ENCODE results near the gene NCBP3. TPM values are rescaled to one million over a fixed set of nuclear protein-coding genes. Genes with fewer than 3 reads are reported as not detected.

NCBP3 gene
- total RNA-seq, 4 donors from 2014 or later, result 22.2 to 25.7 (median 24.3) TPM

DNA sequence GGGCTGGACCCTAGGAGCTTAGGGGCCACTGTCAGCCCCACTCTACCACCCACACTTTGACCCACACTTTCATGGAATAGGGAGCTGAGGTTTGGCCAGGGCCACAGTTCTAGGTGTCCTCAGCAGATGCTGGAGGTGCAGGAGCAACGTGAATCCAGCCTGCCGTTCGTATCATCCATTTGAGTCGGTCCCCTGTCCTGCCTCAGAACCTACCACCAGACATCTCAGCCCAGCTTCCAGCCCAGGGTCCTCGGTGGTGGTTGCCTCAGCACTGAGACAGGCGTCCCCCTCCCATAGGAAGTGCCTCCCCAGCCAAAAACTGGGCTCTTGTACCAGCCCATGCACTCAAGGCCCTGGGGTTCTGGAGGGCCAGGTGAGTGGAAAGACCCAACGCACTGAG, 44.7 kb downstream of the NCBP3 start:
- TF ChIP-seq POLR2A (IDR thresholded peaks at IDR 0.05) (no peak), EP300 (IDR thresholded peaks at IDR 0.05) (no peak), POLR2AphosphoS5 (IDR thresholded peaks at IDR 0.05) (no peak)
- TF ChIP-seq, protein P1, sequence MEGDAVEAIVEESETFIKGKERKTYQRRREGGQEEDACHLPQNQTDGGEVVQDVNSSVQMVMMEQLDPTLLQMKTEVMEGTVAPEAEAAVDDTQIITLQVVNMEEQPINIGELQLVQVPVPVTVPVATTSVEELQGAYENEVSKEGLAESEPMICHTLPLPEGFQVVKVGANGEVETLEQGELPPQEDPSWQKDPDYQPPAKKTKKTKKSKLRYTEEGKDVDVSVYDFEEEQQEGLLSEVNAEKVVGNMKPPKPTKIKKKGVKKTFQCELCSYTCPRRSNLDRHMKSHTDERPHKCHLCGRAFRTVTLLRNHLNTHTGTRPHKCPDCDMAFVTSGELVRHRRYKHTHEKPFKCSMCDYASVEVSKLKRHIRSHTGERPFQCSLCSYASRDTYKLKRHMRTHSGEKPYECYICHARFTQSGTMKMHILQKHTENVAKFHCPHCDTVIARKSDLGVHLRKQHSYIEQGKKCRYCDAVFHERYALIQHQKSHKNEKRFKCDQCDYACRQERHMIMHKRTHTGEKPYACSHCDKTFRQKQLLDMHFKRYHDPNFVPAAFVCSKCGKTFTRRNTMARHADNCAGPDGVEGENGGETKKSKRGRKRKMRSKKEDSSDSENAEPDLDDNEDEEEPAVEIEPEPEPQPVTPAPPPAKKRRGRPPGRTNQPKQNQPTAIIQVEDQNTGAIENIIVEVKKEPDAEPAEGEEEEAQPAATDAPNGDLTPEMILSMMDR (IDR thresholded peaks at IDR 0.05), result no peak
- ATAC-seq, result no peak
- peak overlapping the region in 1 of 4 donors; percentile 16 for H3K27ac ChIP-seq

DNA sequence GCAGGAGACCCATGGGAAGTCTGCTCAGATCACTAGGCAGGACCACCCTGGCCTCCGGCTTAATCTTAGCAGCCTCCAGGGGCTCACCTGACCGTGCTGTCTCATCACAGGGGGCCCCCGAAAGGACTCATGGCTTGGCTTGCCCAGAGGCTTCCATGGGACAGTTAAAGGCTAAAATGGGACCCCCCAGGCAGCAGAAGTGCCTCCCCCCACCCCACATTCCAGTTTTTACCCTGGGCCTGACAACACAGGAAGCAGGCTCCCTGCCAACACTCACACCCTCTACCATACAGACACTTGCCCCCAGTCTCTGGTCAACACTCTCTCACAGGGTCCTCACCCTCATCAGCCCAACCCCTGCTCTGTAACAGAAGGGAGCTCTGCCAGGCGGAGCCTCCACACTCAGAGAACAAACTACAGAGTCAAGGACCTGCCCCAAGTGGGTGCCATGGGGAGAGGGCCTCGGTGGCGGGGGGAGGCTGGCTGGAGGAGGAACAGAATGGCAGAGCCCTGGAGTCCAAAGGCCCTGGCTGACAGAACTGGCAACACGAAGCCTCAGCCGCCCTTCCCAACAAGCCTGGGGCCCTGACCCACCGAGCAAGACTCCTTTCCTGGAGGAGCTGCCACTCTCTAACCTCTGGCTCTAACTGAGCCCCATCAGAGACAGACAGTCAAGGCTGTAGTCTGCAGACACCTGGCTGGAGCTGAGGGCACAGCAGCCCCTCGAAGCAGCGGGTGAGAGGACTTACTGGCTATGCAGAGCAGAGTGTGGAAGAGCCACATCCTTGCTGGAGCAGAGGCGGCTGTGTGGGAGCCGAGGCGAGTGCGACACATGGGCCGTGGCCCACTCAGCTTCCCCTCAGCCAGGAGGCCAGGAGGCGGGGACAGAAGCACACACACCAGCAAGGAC, 45.4 kb downstream of the NCBP3 start, which contains the start of gene ITGAE:
Gene ITGAE (minus strand): TSS at position 827 of the 910 bp plus-strand sequence. CDS start 44 bp downstream, at position 783.
- H3K9me3 ChIP-seq, result no peaks in the 10 kb centered on the region
- H3K4me1 ChIP-seq, result peaks cover 0 to 22% (median 3%) of the 10 kb centered on the region in 3 donors
- H3K36me3 ChIP-seq, result peaks cover 0 to 3% of the 10 kb centered on the region in 2 donors
- no peak for ATAC-seq
- no peak for TF ChIP-seq EP300 (IDR thresholded peaks at IDR 0.05)
- no peak for TF ChIP-seq POLR2A (IDR thresholded peaks at IDR 0.05)
- TF ChIP-seq, protein P1 (IDR thresholded peaks at IDR 0.05), result no peak
- 80 to 88% methylated on average over 1 to 3 of the region's 17 CpGs for WGBS, 2 donors (ENCODE audit: low coverage in 1 of 2)
- H3K27me3 ChIP-seq, result no peaks in the 10 kb centered on the region
- H3K4me3 ChIP-seq, result no peak within 1 kb of the TSS
- H3K27ac ChIP-seq, result peak within 1 kb of the TSS in 3 of 4 donors; percentile 16 to 81 (median 79)

More for the DNA sequence above, 44.7 kb downstream of the NCBP3 start:
- peaks cover 0 to 10% of the 10 kb centered on the region in 2 donors for H3K36me3 ChIP-seq
- no peaks in the 10 kb centered on the region for H3K27me3 ChIP-seq
- WGBS, 2 donors (ENCODE audit: low coverage in 1 of 2), result 83% methylated on average over 4 of the region's 7 CpGs; no CpG with 5 or more reads in 1 of the 2 donors
- no peak overlapping the region for H3K4me3 ChIP-seq
- no peaks in the 10 kb centered on the region for H3K9me3 ChIP-seq
- H3K4me1 ChIP-seq, result peaks cover 0 to 22% (median 3%) of the 10 kb centered on the region in 3 donors

DNA sequence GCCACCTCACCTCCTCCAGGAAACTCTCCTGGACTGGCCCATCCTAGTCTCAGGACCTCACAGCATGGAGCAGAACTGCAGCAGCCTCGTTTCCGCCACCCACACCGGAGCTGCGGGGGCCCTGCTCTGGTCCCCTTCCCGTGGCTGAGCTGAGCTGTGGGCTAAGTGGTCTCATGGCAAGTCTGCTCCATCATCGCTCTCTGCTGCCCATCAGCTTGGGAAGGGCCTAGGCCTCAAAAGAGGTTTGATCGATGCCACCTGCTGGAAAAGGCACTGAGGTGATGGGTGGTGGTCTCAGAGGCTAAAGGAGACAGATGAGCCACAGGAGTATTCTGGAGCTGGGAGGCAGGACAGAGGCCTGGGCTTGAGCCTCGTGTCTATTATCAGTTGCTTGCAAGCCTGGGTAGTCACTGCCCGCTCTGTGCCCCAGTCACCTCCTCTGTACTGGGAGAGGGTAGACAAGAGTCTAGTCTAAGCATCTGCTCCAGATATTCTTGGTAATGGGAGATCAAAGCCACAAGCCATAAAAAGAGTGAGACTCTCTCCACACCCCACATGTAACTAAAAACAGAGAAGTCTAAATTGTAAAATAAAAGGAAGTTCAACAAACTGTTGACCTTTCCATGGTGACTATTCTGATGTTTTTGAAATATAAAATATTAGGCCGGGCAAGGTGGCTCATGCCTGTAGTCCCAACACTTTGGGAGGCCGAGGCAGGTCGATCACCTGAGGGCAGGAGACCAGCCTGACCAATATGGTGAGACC, 46.7 kb downstream of the NCBP3 start:
- H3K27ac ChIP-seq, result no peak overlapping the region
- peaks cover 0 to 22% (median 3%) of the 10 kb centered on the region in 3 donors for H3K4me1 ChIP-seq
- H3K36me3 ChIP-seq, result no peaks in the 10 kb centered on the region
- TF ChIP-seq EP300 (IDR thresholded peaks at IDR 0.05), result no peak
- TF ChIP-seq POLR2AphosphoS5 (IDR thresholded peaks at IDR 0.05), result no peak
- TF ChIP-seq, protein P1 (IDR thresholded peaks at IDR 0.05), result no peak
- TF ChIP-seq POLR2A (IDR thresholded peaks at IDR 0.05), result no peak
- H3K4me3 ChIP-seq, result no peak overlapping the region
- ATAC-seq, result no peak
- H3K9me3 ChIP-seq, result no peaks in the 10 kb centered on the region
- 74 to 93% methylated on average over 2 to 5 of the region's 12 CpGs for WGBS, 2 donors (ENCODE audit: low coverage in 1 of 2)
- H3K27me3 ChIP-seq, result no peaks in the 10 kb centered on the region

DNA sequence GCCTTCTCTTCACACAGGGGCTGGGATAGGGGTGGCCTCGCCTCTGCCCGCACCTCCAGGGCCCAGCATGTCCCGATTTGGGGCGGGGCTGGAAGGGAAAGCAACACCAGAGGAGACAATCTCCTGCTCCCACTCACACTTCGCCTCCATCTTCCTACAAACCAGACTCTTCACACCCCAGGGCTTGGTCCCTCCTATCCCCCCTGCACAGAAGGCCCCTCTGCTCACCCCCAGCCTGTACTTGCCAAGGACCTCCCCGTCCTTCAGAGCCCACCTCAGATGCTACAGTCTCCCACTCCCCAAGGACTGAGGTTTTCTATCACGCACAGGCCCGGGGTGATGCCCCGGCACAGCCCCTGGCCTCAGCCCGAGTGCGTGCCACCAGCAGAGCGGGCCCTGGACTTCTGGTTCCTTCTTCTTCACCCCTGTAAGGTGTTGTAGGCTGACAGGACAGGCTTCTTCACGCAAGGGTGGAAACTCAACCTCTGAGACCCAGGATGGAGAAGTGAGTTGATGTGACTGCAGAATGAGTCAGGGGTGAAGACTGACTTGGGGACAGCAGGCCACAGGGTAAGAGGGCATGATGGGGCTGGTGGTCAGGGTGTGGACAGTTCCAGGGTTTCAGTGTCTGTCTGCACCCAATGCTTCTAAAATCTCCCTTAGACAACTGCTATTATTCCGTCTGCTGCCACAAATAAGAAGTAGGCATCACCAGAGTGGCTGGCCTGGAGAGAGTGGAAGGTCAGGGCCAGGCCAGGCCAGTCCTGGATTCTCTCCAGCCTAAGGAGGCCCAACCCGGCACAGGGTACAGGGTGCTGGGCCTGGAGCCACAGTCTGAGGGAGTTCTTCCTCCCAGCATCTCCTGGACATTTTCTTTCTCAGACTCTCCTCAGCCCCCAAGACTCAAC, 47.5 kb downstream of the NCBP3 start:
- Histone ChIP-seq H3K9me3 (no peaks in the 10 kb centered on the region), H3K27me3 (no peaks in the 10 kb centered on the region), H3K27ac (no peak overlapping the region), H3K36me3 (no peaks in the 10 kb centered on the region), H3K4me1 (peaks cover 0 to 21% (median 3%) of the 10 kb centered on the region in 3 donors), H3K4me3 (no peak overlapping the region)
- WGBS, 2 donors (ENCODE audit: low coverage in 1 of 2), result 71 to 83% methylated on average over 2 to 3 of the region's 15 CpGs
- no peak for ATAC-seq
- TF ChIP-seq, protein P1 (IDR thresholded peaks at IDR 0.05), result no peak
- TF ChIP-seq POLR2AphosphoS5 (IDR thresholded peaks at IDR 0.05) (no peak), POLR2A (IDR thresholded peaks at IDR 0.05) (no peak), EP300 (IDR thresholded peaks at IDR 0.05) (no peak)

Measured in gastroesophageal sphincter (tissue), 4 donors.